Bronchial epithelial cell (primary cell): Measurements from ENCODE around the gene NAT16. TPM values are rescaled to one million over a fixed set of nuclear protein-coding genes. Genes with fewer than 3 reads are reported as not detected.
"Not testable (repeated sequence)": the region's sequence is repeated elsewhere in the genome, so short reads cannot be mapped to it uniquely, and the experiment has no call there.

Experiments
- DNase-seq: peaks from one replicate; pipeline ENCODE4 v3.0.0-alpha.2; 2010; ENCODE audit warnings: low read depth
- FAIRE-seq: peaks from 2 replicates; lab custom pipeline; 2011; peaks lifted over from hg19 to GRCh38; lab: Jason Lieb, UNC
- H3K27me3 ChIP-seq: 2 replicates; pipeline ENCODE4 v1.5.1; 2011; ENCODE audit warnings: low read length; ENCODE audit not compliant: control insufficient read depth, insufficient read depth
- H3K36me3 ChIP-seq: 2 replicates; pipeline ENCODE4 v1.5.1; 2011; ENCODE audit warnings: low read length; ENCODE audit not compliant: control insufficient read depth, insufficient read depth
- H3K4me3 ChIP-seq: 2 replicates; pipeline ENCODE4 v1.5.1; 2011; ENCODE audit warnings: mild to moderate bottlenecking, low read depth, low read length, control low read depth
- CTCF ChIP-seq: IDR thresholded peaks from 2 replicates; pipeline ENCODE4 v1.5.1; 2011; ENCODE audit warnings: mild to moderate bottlenecking, moderate library complexity, low read length, control low read depth, inconsistent platforms; ENCODE audit not compliant: insufficient read depth, severe bottlenecking
- total RNA-seq: library from RNA; depleted of rRNA; stranded (reverse); fragments of >200 nt; gene quantifications from 2 replicates; pipeline ENCODE4 v1.2.1, GENCODE V29; 2014

Gene NAT16
- total RNA-seq, 1 donor from 2014 or later: not detected

GRCh38 chr7:101123703-101124068 lies 56.4 kb downstream of the NAT16 start:
- no peak for TF ChIP-seq CTCF
- no peak for FAIRE-seq
- H3K36me3 ChIP-seq: peaks cover 4% of the 10 kb centered on the region

DNA sequence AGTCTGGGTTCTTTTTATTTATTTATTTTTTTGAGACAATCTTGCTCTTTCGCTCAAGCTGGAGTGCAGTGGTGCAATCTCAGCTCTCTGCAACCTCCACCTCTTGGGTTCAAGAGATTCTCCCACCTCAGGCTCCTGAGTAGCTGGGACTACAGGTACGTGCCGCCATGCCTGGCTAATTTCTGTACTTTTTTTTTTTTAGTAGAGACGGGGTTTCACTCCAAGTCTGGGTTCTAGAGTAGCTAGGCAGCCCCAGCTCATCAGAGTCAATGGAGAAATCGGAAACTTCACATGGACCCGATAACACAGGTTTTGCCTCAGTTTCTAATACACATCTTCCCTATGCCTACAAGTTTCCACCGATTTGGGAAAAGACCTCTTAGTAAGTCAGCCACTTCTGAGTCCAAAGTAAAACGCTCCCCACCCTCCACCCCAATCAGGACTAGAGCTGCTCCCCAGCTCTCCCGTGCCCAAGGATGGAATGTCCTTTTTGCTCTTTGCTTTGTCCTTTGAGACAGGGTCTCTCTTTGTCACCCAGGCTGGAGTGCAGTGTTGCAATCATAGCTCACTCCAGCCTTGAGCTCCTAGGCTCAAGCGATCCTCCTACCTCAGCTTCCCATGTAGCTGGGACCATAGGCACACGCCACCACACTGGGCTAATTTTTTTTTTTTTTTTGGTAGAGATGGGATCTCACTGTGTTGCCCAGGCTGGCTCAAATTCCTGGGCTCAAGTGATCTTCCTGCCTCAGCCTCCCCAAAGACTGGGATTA lies 57.0 kb downstream of the NAT16 start:
- DNase-seq: no peak
- no peaks in the 10 kb centered on the region for H3K27me3 ChIP-seq
- H3K4me3 ChIP-seq: no peak overlapping the region
- no peak for TF ChIP-seq CTCF
- FAIRE-seq: no peak
- H3K36me3 ChIP-seq: peaks cover 2% of the 10 kb centered on the region

More at GRCh38 chr7:101123703-101124068, 56.4 kb downstream of the NAT16 start:
- no peak overlapping the region for H3K4me3 ChIP-seq
- no peaks in the 10 kb centered on the region for H3K27me3 ChIP-seq
- no peak for DNase-seq

- DNase-seq (peak; percentile 89), FAIRE-seq (no peak)
- H3K27me3 ChIP-seq: no peaks in the 10 kb centered on the region
- no peak for TF ChIP-seq CTCF
- H3K4me3 ChIP-seq: peak overlapping the region; percentile 11
- H3K36me3 ChIP-seq: no peaks in the 10 kb centered on the region
These were observed 57.8 kb downstream of the NAT16 start for GRCh38 chr7:101121991-101122932.

DNA sequence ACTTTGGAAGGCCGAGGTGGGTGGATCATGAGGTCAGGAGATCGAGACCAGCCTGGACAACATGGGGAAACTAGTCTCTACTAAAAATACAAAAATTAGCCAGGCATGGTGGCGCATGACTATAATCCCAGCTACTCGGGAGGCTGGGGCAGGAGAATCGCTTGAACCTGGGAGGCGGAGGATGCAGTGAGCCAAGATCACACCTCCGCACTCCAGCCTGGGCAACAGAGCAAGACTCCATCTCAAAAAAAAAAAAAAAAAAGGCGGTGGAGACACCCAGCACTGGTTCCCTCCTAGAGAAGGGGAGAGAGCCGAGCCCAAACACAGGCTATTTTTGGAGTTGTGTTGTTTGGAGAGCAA lies 58.5 kb downstream of the NAT16 start:
- H3K27me3 ChIP-seq, DNase-seq, FAIRE-seq, H3K36me3 ChIP-seq, H3K4me3 ChIP-seq: not testable (repeated sequence)

Other genes starting within 250 kb of the NAT16 start
- under 0.01 TPM in 1 of 2 replicates, not detected in the other for gene MUC3A, start 230.8 kb downstream of the NAT16 start, total RNA-seq
- under 0.01 TPM in 2 replicates for gene MUC12, start 210.7 kb downstream of the NAT16 start, total RNA-seq
- not detected in 2 replicates for gene MUC17, start 160.2 kb downstream of the NAT16 start, total RNA-seq
- 6.6 and 12.5 TPM in 2 replicates for gene TRIM56, start 94.8 kb downstream of the NAT16 start, total RNA-seq
- gene SERPINE1, start 53.2 kb downstream of the NAT16 start, total RNA-seq: 20.6 and 54.2 TPM in 2 replicates
- gene AP1S1, start 25.8 kb downstream of the NAT16 start, total RNA-seq: 176 and 192 TPM in 2 replicates
- gene VGF, start 14.7 kb downstream of the NAT16 start, total RNA-seq: not detected in 2 replicates
- not detected in 2 replicates for gene MOGAT3, start 20.7 kb upstream of the NAT16 start, total RNA-seq
- 21.8 and 27.9 TPM in 2 replicates for gene PLOD3, start 37.3 kb upstream of the NAT16 start, total RNA-seq
- gene ZNHIT1, start 37.9 kb upstream of the NAT16 start, total RNA-seq: 66.9 and 72.7 TPM in 2 replicates
- 2.1 and 2.9 TPM in 2 replicates for gene CLDN15, start 57.5 kb upstream of the NAT16 start, total RNA-seq
- 209 and 272 TPM in 2 replicates for gene FIS1, start 64.8 kb upstream of the NAT16 start, total RNA-seq
- 6.3 and 12.0 TPM in 2 replicates for gene IFT22, start 141.5 kb upstream of the NAT16 start, total RNA-seq
- gene COL26A1, start 182.6 kb upstream of the NAT16 start, total RNA-seq: not detected in 2 replicates